ENCODE results near the gene SMTNL1.
A peak's percentile ranks its signal among the peaks of the same experiment; 100 is the strongest.

SMTNL1 gene
- long read RNA-seq, donor 1: 0 reads
- long read RNA-seq, donor 2: 0 reads
- long read RNA-seq, donor 3: 0 reads
- long read RNA-seq, donor 4: 0 reads
- long read RNA-seq, donor 5: 0 reads
- long read RNA-seq, donor 6: 0 reads
- long read RNA-seq, donor 7, partial matches to known transcripts: 0 of 35 reads
- long read RNA-seq, donor 7, other reads (novel, unspliced or antisense): 35 of 35 reads
- long read RNA-seq, donor 8: 0 reads

DNA sequence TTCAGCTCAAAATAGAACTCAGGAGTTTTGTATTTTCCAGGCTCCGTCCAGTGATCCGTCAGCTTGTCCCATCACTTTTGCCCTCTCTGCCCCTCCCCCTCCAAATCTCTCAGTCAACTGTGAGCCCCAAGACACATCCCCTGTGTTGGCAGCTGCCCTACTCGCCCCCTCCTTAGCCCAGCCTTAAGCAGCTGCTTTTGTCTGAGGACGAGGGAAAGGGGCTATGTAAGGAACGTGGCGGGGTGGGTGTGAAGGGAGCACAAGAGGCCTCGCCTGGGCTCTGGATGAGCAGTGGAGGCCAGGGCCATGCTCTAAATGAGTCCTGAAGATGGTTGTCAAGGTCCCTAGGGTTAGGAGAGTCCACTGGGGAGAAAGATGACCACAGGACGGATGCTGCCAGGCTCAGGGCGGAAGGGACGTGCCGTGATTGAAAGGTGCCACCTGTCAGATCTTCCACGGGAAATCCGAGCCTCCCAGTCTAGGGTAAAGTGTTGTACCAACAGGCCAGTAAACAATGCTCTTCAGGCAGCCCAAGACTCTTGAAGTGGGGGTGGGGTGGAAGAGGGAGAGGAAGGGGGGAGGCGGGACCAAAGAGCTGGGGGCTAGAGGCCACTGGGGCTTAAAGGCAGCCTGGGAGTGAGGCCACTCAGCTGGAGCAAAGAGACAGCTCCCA, at the start of gene SMTNL1:
SMTNL1 (plus strand) TSS at position 649 of the 673 bp plus-strand sequence. CDS start 5,048 bp downstream, outside the sequence.
- no peak for DNase-seq

DNA sequence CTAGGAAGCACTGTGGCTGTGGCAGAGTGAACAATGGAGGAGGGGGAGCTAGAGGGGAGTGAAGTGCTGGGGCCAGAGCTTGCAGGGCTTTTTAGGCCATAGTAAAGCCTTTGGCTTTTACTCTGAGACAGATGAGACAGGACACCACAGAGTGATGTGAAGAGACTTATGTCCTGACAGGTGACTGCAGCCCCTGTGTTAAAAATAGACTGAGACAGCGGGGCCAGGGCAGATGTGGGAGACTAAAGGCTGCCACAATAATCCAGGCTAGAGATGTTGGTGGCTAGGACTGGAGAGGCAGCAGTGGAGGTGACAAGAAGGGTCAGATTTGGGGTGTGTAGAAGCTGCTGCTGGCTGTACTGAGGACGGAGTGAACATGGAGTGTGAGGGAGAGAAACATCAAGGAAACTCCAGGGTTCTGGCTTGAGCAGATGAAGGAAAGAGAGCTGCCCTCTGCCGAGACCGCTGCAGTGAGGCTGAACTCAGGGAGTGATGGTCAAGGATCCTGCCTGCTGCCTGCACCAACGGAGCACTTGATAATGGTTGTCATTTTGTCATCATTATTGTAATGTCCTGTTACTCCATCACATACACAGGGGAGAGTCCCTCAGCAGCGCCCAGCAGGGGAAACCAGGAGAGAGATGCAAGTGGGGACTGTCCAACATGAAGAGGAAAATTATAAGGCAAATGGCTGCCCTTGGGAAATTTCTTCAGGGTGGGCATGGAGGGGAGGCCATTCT, 49.3 kb upstream of the SMTNL1 start:
- DNase-seq: no peak

DNA sequence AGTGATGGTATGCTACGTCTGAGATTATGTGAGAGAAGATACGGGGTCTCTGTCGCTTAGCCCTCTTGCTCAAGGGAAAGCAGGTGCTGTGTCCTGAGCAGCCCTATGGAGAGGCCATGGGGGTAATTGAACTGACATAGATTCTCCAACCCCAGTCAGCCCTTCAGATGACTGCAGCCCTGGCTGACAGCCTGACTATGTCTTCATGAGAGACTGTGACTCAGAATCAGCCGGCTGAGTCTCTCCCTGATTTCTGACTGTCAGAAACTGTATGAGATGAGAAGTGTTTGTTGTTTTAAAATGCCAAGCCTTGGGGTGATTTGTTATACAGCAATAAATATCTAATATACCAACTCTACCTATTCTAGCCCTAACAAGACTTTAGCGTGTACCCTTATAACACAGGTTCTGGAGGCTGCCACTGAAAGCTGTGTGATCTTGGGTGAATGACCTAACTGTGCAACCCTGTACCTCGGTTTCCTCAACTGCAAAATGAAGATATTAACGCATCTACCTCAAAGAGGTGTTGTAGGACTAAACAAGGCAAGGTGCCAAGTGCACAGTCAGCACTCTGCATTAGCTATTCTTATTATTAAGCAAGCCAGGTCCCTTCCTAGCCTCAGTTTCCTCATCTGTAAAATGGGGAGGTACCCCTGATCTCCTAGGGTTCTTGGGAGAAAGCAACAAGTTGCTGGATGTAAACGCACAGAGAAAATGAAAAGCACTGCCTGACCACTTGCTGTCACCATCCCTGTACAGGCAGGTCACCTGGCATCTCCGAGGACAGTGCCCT, 46.7 kb upstream of the SMTNL1 start:
- no peak for DNase-seq

DNA sequence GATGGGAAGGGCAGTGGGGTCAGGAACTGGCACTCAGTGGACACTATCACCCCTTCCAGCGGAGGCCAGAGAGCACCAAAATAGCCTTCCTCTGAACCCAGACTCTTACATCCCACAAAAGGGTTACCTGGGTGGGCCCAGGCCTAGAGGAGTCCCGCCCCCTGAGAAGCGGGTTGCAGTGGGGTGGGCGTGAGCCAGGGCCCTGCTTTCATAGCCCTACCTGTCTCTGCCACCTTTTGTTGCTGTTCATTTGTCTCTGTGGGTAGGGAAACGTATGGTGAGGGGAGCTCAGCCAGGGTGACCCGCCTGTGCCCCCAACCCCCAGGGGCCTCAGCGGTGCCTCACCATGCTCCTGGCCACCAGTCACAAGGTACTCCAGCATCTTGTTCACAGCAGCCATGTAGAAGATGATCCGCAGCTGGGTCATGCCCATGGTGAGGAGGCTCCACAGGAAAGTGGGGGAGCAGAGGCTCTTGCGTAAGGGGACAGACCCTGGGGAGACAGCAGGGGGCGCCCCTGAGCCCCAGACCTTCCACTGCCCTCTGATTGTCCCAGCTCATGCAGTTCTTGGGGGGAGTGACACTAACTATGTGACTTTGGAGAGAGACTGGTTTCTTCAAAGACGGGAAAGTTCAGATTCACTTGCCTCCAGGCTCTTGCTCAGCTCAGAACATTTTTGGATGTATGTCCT, 45.9 kb upstream of the SMTNL1 start:
- no peak for DNase-seq

DNA sequence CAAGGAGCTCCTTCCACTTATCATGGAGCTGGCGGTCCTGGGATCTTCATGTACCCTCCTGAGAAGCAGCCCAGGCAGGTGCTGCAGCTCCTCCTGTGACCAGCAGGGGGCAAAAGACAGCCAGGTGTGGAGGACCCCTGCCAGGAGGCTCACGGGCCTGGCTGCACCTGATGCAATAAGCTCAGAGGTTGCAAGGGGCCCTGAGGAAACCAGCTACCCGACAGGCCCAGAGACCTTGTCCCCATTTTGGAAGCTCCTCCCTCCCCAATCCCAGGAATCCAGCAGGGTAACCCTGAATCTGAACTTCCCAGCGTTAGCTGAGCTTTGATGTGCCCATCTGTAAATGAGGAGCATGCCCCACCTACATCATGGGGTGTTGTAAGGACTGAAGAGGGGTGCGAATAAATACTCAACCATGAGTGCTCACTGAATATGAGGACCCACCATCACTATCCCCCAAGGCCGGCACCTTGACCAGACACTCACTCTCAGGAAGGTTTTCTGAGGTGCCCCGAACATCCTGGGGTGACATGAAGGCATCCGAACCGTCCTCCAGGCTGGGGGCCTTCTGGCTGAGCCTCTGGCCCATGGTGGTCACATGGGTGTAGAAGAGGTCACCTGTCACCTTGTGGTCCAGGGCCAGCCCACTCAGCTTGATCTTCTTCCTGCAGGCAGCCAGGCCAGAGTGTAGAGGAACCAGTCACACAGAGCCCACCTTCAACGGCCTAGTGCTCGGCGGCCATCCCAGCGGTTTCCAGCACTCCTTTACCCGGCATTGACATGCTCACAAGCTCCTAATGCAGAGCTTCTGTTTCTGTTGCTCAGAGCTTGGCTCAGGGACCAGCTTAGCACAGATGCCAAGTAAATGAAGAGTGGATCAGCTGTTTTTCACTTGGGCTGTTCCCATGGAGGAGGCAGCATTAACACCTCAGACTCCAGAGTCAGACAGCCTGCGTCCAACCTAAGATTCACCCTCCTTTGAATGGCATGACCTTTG, 43.6 kb upstream of the SMTNL1 start:
- peak; percentile 47 for DNase-seq

DNA sequence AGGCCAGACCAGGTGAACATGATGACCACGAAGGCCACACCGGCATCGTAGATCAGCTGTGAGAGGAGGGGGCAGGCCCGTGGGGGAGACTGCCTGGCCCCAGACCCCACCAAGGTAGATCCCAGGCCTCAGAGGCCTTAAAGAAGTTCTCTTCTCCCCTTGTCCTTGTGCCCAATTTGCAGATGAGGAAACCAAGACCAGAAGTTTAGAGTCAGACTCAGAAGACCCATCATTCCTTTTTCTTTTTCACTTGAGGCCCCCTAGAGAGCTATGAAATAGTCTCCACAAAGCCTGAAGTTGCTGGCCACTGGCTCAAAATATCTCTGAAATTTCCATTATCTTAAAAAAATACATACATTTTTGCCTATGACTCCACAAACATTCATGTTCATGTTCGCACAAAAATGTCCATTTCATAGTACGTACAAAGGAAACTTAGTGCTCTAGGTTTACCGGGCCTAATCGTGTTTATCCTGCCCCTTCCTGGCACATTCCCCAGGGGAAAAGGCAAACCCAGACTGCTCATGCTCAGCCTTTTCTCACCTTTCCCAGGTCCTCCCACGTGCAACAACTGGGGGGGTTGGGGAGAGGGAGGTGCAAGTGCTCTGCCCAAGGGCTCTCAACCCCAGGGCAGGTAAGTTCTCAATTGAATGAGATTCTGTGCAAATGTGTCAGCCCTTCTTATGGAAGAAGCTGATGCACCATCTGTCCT, 41.1 kb upstream of the SMTNL1 start:
- DNase-seq: no peak

DNA sequence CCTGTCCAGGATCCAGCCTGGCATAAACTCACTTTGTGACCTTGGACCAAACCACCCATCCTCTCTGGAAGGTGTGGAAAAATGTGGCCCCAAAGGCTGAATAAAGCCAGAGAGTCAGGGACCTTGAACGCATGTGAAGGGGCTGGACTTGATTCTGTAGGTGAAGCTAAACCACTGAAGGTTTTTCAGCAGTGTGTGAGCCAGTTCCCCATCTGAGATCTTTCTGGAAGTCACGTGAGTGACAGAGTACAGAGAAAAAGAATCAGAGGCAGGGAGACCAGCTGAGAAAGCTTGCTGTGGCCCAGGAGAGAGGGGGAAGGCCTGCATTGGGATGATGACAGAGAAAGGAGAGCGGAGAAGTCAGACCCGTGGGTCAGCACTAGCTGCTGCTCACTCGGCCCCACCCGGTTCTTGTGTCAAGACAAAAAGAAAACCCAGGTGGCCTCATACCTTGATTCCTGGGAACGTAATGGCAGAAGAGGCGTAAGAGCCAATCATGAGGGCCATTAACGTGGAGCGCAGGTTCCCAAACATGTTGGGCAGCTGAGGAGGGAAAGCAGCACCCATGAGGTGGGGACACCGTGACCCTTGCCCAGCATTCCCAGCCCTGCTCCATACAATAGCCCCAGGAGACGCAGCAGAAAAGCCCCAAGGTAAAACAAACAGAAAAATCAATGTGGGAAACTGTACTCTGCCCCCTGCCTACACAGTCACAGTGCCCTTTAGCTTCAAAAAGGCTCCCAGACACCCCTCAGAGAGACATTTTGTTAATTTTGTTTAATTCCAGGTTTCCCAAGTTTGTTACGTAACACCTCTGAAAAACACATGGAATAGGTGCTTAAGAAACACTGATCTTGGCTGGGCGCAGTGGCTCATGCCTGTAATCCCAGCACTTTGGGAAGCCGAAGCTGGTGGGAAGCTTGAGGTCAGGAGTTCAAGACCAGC, 39.8 kb upstream of the SMTNL1 start:
- no peak for DNase-seq

DNA sequence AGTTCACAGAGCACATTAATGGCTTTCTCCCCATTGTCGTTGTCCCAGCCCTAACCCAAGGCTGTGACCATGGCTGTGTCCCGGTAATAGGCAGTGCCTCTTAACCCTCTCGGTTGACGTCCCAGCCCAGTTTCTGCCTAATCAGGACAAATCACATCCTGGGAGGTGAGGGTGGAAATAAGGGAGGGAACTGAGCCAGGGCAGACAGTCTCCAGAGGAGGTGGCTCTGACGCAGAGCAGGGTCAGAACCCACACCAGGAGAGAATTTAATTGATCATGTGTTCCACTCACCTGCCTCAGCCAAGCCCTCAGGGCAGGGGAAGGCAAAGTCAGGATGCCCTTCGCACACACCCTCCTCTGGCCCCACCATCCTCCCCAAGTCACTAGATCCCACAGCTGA, 38.9 kb upstream of the SMTNL1 start:
- DNase-seq: no peak

DNA sequence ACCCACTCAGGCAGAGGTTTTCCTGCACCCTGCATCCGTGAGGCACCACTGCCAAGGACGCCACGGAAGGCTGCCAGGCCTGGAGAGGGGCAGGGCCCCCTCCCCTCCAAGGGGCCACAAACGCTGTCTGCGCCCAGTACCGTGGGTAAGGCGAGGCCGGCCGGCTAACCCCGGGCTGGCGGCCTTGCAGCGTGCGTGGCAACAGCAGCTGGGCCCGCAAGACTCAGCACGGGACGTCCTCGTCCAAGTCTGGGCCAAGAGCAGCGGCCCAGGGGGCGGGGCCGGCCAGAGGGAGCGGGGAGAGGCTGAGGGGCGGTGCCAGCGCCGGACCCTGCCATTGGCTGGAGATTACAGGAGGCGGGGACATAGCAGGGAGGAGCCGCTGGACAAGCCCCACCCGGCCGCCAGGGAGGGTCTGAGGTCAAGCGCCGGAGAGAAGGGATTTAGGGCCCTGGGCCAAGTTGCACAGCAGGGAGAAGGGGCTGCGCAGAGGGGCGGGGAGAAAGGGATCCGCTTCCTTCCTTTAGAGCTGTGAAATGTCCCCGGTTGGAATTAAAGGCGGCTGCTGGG, 37.9 kb upstream of the SMTNL1 start:
- peak; percentile 89 for DNase-seq

DNA sequence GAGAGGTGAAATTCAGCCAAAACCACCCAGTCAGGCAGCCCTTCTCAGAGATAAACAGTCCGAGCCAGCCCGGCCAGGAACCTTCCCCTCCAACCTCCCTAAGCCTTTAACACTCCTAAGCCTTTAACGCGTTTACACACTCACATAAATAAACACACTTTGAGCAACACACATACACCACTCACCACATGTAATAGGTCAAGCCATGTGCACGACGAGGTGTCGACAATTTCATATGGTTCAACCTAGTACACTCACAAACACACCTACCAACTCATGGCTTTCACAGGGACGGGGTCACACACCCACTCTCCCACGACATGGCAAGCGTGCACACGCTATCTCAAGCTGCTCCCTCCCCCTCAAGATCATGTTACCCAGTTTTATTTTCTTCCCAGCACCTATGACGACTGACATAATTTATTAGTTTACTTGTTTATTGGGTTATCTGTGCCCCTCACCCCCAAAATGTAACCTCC, 37.4 kb upstream of the SMTNL1 start:
- DNase-seq: no peak

GRCh38 chr11:57500515-57500914, 36.9 kb upstream of the SMTNL1 start:
- DNase-seq: no peak

GRCh38 chr11:57500926-57501325, 36.5 kb upstream of the SMTNL1 start:
- DNase-seq: no peak

- no peak for DNase-seq
Observed at GRCh38 chr11:57501953-57502352, 35.4 kb upstream of the SMTNL1 start.

DNA sequence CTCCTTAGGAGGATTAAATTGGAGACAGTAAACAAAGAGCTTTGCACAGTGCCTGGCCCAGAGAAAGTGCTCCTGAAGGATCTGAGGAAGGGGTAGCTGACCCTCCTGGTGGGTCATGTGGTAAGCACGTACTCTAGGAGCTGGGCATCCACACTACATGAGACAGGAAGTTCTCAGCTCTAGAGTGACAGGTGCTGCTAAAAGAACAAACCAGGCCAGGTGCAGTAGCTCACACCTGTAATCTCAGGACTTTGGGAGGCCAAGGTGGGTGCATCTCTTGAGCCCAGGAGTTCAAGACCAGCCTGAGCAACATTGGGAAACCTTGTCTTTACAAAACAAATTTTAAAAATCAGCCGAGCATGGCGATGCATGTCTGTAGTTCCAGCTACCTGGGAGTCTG, 35.0 kb upstream of the SMTNL1 start:
- DNase-seq: no peak

DNA sequence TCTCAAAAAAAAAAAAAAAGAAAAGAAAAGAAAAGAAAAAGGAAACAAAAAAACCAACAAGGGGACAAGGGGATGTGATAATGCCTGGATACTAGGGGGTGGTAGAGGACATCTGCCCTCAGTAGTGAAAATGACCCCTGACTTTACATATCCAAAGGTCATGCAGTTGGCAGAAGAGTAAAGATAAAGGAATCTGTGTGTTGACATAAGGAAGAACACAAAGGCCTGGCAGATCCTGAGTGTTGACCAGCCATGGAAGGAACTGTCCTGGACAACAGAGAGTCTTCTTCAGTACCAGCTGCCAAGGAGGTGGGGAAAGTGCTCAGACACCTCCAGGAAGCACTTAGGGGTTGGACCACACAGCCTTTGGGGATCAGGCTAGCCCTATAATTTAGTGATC, 34.5 kb upstream of the SMTNL1 start:
- no peak for DNase-seq

DNA sequence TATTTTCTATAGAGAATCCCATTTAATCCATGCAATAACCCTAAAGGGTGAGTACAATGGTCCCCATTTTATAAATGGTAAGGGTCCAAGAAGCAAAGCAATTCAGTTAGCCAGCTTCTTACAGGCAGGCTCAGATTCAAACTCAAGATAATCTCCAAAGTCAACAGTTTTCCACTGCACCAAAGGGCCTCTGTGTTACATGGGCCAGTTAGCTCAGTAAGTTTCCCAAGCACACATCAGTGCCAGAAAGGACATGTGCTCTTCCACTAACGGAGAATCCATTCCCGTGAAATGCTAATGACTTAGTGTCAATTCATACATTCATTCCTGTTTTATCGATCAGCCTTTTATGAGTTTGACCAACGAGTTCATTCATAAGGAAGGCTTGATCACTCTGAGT, 32.9 kb upstream of the SMTNL1 start:
- DNase-seq: no peak

DNA sequence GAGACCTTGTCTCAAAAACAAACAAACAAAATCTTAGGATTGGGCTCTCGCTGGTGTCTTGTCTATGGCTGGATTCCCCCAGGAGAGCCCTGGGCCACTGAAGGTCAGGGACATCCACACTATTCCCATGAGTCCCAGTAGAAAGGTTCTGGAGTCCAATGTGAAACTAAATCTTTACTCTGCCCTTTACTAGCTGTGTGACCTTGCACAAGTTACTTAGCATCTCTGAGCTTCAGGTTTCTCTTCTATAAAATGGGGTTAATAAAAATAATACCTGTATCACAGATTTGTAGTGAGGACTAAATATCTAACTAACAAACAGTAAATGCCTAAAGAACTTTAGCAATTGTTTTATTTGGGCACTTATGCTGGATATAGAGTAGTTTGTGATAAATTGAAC, 30.9 kb upstream of the SMTNL1 start:
- no peak for DNase-seq
